NOMO-1 treated with dmso at 0.1 percent for 144 hours (cell line): ENCODE data around the gene DMD.

Experiments
- DNase-seq: peaks from one replicate; lab custom pipeline; 2025; ENCODE audit not compliant: unreplicated experiment; lab: John Stamatoyannopoulos, UW

Gene DMD

GRCh38 chrX:31266203-31267076, 1944.9 kb downstream of the DMD start:
- DNase-seq: no peak

GRCh38 chrX:31265383-31265782, 1946.0 kb downstream of the DMD start:
- DNase-seq: no peak

GRCh38 chrX:31260351-31260750, 1951.0 kb downstream of the DMD start:
- no peak for DNase-seq

- no peak for DNase-seq
These were observed 1953.2 kb downstream of the DMD start for GRCh38 chrX:31258166-31258565.

GRCh38 chrX:31255310-31256033, 1955.9 kb downstream of the DMD start:
- DNase-seq: no peak

- no peak for DNase-seq
These were observed 1959.2 kb downstream of the DMD start for GRCh38 chrX:31252133-31252532.

- no peak for DNase-seq
These were observed 1960.0 kb downstream of the DMD start for GRCh38 chrX:31251336-31251735.

- no peak for DNase-seq
These were observed 1965.6 kb downstream of the DMD start for GRCh38 chrX:31245714-31246113.

GRCh38 chrX:31243804-31244203, 1967.5 kb downstream of the DMD start:
- DNase-seq: no peak

GRCh38 chrX:31240982-31241381, 1970.4 kb downstream of the DMD start:
- no peak for DNase-seq

- no peak for DNase-seq
These were observed 1974.2 kb downstream of the DMD start for GRCh38 chrX:31237189-31237588.

GRCh38 chrX:31236231-31236630, 1975.1 kb downstream of the DMD start:
- DNase-seq: no peak

- DNase-seq: no peak
These were observed 1977.3 kb downstream of the DMD start for GRCh38 chrX:31233941-31234496.

- DNase-seq: no peak
These were observed 1978.8 kb downstream of the DMD start for GRCh38 chrX:31232506-31232905.

- DNase-seq: peak; percentile 34
These were observed 1982.4 kb downstream of the DMD start for GRCh38 chrX:31228909-31229308.

GRCh38 chrX:31228415-31228832, 1982.9 kb downstream of the DMD start:
- DNase-seq: no peak

- no peak for DNase-seq
These were observed 1984.1 kb downstream of the DMD start for GRCh38 chrX:31227250-31227649.

- DNase-seq: no peak
These were observed 1985.5 kb downstream of the DMD start for GRCh38 chrX:31225819-31226218.

- DNase-seq: no peak
These were observed 1986.9 kb downstream of the DMD start for GRCh38 chrX:31224381-31225012.

- peak; percentile 39 for DNase-seq
These were observed 1987.5 kb downstream of the DMD start for GRCh38 chrX:31223817-31224216.

- no peak for DNase-seq
These were observed 1988.4 kb downstream of the DMD start for GRCh38 chrX:31222946-31223345.
